Middle frontal gyrus (tissue), 1 donor: ENCODE data around the gene G6PC1.
"Not testable (repeated sequence)": the region's sequence is repeated elsewhere in the genome, so short reads cannot be mapped to it uniquely, and the experiment has no call there.

Experiments used
- DNase-seq: peaks from one replicate; pipeline ENCODE4 v3.0.0-alpha.2; 2015; ENCODE audit warnings: low spot score; ENCODE audit errors: extremely low spot score

Gene G6PC1

DNA sequence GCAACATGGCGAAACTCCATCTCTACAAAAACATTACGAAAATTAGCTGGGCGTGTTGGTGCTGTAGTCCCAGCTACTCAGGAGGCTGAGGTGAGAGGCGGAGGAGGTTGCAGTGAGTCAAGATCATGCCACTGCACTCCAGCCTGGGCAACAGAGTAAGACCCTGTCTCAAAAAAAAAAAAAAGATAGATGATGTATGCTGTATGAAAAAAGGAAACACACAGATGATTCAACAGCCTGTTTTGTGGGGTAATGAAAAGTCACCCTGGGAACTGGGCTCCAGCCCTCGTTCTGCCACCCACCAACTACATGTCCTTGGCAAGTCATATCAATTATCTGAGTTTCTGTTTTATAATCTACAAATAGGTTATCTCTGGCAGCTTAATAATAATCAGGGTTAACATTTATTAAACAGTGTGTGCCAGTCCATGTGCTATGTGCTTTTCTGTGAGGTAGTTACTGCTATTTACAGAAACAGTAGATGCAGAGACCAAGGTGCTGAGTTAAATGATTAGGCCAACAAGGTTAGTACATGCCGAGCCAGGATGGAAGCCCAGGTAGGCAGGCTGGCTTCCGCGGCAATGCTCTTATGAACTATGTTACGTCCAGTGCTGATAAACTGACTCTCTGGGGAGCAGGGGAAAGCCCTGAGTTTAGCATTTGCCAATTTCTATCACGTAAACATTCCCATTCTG, 1.1 kb downstream of the G6PC1 start:
- DNase-seq, result no peak

DNA sequence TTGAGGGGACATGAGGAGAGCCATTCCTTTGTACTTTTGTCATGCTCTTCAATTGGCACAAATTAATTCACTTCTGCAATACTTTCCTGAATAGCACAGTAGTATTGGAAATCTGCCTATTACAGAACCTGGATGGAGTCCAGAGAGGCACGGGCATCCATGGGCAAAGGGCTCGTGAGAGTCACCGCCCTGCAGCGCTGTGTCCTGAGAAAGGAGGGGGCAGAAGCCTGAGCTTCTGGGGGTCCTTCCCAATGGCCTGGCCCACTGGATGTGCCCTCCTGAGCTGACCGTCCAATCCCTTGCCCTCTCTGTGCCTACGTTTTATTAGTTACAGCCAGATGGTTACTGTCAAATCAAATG, 3.5 kb downstream of the G6PC1 start:
- DNase-seq, result no peak

DNA sequence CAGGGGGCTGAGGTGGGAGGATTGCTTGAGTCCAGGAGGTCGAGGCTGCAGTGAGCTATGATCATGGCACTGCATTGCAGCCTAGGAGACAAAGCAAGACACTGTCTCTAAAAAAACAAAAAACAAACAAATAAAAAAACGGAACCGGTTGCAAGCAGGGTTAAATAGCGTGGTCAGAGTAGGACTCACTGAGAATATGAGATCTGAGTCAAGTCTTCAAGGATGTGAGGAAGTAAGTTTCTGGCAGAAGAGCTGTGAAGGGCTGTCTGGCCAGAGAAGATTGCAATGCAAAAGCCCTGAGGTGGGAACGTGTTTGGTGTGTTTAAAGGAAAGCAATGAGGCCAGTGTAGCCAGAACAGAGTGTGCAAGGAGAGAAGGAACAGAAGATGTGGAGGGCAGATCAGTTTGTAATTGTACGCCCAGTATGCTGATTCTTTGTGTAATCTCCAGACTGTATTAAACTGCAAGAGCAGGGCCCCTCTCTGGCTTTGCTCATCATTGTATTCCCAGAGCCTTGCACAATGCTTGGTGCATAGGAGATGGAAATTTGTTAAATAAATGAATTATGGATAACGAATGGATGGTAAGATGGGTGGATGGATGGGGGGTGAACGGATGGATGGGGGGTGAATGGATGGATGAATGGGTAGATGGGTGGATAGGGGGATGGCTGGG, 6.3 kb downstream of the G6PC1 start:
- no peak for DNase-seq

- no peak for DNase-seq
Measured at GRCh38 chr17:42908872-42909700, 8.5 kb downstream of the G6PC1 start.

- DNase-seq, result no peak
Measured at GRCh38 chr17:42913522-42913921, 12.9 kb downstream of the G6PC1 start.

GRCh38 chr17:42913981-42914617, 13.5 kb downstream of the G6PC1 start:
- no peak for DNase-seq

- DNase-seq, result not testable (repeated sequence)
Measured at GRCh38 chr17:42915288-42915687, 14.7 kb downstream of the G6PC1 start.

GRCh38 chr17:42916388-42917235, 16.0 kb downstream of the G6PC1 start:
- not testable (repeated sequence) for DNase-seq

DNA sequence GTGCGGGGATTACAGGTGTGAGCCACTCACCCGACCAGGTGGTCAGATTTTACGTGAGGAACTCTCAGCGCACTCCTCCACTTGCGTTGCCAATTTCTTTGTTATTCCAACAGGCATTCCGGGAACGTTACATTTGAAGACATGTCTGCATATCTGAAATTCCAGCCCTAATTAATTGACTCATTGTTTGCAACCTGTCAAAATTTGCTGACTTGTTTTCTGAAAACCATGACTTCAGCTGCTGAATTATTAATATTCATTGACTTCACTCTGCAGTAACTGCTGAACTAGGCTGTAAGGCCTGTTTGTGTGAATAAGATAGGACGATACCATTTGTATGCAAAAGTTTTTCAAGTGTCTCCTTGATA, 16.6 kb downstream of the G6PC1 start:
- no peak for DNase-seq

GRCh38 chr17:42918902-42919521, 18.4 kb downstream of the G6PC1 start:
- DNase-seq, result no peak

- not testable (repeated sequence) for DNase-seq
Measured at GRCh38 chr17:42919522-42920077, 19.0 kb downstream of the G6PC1 start.

DNA sequence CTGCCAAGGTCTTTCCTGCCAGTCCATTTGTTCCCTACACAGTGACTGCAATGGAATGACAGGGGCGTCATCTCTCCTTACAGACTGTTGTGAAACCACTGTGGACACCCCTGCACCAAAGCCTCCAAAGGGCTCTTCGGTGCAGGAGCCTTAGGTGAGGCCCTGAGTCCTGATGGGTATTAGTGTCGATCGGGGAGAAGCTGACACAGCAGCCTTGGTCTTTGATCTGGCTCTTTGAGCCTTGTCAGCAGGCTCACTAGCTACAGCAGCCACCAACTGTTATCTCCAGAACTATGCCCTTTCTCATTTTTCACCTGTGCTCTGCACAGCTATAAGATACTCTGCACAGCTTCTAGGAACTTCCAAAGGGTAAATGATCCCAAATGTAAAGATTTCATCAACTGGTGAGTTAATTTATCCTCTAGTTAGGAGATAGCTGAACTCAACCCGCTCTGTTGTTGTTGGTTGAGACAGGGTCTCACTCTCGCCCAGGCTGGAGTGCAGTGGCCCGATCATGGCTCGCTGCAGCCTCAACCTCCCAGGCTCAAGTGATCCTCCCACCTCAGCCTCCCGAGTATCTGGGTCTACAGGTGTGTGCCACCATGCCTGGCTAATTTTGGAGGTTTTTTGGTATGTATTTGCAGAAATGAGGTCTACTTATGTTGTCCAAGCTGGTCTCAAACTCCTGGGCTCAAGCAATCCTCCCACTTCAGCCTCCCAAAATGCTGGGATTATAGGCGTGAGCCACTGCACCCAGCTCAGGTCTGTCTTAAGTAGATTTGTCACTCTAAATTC, 19.7 kb downstream of the G6PC1 start:
- no peak for DNase-seq

DNA sequence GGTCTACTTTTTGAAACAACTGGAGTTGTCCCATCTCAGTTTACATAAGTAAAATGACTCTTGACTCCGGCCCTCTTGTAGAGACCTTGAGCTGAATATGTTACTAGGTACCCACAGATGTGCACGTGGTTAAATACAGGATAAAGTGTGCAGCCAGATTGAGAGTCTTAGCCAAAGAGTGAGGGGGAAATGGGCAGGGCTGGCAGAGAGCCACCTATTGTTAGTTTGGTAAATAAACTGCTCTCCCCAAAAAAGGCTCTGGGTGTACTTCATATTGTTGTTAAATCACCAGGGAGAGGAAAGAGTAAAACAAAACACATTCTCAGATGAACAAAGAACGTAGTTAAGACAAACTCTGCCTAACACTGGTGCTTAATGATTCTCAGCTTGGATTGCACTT, 20.3 kb downstream of the G6PC1 start:
- DNase-seq, result no peak

- no peak for DNase-seq
Measured at GRCh38 chr17:42922294-42922693, 21.7 kb downstream of the G6PC1 start.

DNA sequence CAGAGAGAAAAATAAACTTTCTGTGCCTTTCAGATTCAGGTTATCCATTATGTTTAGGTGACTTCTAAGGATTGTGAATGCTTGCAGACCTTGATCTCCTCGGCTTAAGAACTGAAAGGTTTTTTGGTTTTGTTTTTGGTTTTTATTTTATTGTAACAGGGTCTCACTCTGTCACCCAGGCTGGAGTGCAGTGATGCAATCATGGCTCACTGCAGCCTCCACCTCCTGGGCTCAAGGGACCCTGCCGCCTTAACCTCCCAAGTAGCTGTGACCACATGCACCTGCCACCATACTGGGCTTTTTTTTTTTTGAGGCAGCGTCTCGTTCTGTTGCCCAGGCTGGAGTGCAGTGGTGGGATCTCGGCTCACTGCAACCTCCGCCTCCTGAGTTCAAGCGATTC, 22.9 kb downstream of the G6PC1 start:
- DNase-seq, result not testable (repeated sequence)

- no peak for DNase-seq
Measured at GRCh38 chr17:42924891-42925290, 24.3 kb downstream of the G6PC1 start.

GRCh38 chr17:42928714-42929496, 28.3 kb downstream of the G6PC1 start:
- no peak for DNase-seq

DNA sequence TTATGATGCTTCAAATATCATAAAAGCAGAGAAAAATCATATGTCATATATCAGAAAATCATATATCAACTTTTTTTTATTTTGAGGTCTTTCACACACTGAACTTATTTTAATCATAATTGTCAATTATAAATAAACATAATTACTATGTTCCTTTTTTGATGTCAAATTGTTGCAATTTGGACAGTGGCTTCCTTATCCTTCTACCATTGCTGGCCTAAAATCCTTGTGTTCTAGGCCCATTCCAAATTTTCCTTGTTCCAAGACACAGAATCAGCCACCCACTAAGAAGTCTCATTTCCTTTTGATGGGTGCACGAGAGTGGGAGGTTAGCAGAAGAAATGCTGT, 28.9 kb downstream of the G6PC1 start:
- DNase-seq, result no peak
